ENCODE results near the gene LGALS16. TPM values are rescaled to one million over a fixed set of nuclear protein-coding genes. Genes with fewer than 3 reads are reported as not detected.

The LGALS16 gene
- total and polyA plus RNA-seq, 2 donors (not counting 3 experiments of a cell fraction or from before 2014, with no cell fraction given): not detected

- Histone ChIP-seq H3K27me3 (ENCODE audit: control insufficient read depth in 2 of 2, insufficient read depth in 2 of 2, low read length in 2 of 2) (peaks cover 3 to 5% of the 10 kb centered on the region in 2 experiments), H3K36me3 (ENCODE audit: control insufficient read depth in 2 of 2, extremely low read depth in 1 of 2, insufficient read depth in 2 of 2, low read length in 2 of 2) (no peaks in the 10 kb centered on the region), H2AFZ (ENCODE audit: low read depth, low read length) (no peak overlapping the region), H3K9me3 (replicated peaks; ENCODE audit: control insufficient read depth, insufficient read depth, low read length) (no peaks in the 10 kb centered on the region), H3K4me1 (ENCODE audit: control insufficient read depth, extremely low read depth, insufficient read depth, low read length) (no peaks in the 10 kb centered on the region), H3K79me2 (ENCODE audit: control insufficient read depth, insufficient read depth, low read length) (no peaks in the 10 kb centered on the region), H4K20me1 (replicated peaks; ENCODE audit: control insufficient read depth, extremely low read depth, insufficient read depth, low read length) (no peaks in the 10 kb centered on the region), H3K9me1 (replicated peaks; ENCODE audit: control insufficient read depth, extremely low read depth, insufficient read depth, low read length) (no peaks in the 10 kb centered on the region), H3K9ac (replicated peaks; ENCODE audit: extremely low read depth, insufficient read depth, low read length) (no peak overlapping the region), H3K27ac (ENCODE audit: insufficient read depth, low read depth, low read length) (no peak overlapping the region), H3K4me3 (replicated peaks in 1 of 3; ENCODE audit: insufficient read depth in 1 of 3, low read depth in 1 of 3, low read length in 3 of 3) (no peak overlapping the region), H3K4me2 (ENCODE audit: insufficient read depth, low read length) (no peak overlapping the region)
- DNase-seq (ENCODE audit: low read depth, low spot score) (no peak), FAIRE-seq (no peak)
- TF ChIP-seq POLR2A (IDR thresholded peaks at IDR 0.05; ENCODE audit: low read depth, low read length): no peak
- no peak for TF ChIP-seq EZH2 (IDR thresholded peaks at IDR 0.05; ENCODE audit: borderline replicate concordance, low read depth, low read length, severe bottlenecking)
- TF ChIP-seq POLR2AphosphoS5 (IDR thresholded peaks at IDR 0.05; ENCODE audit: insufficient read depth, low read depth, low read length): no peak
- TF ChIP-seq JUN (IDR thresholded peaks at IDR 0.05; ENCODE audit: borderline replicate concordance, insufficient read depth, insufficient read length, low read depth): no peak
- no peak for TF ChIP-seq GATA2 (IDR thresholded peaks at IDR 0.05; ENCODE audit: insufficient read depth, insufficient read length, low read depth, low read length)
- no peak for TF ChIP-seq CTCF (IDR thresholded peaks at IDR 0.05; ENCODE audit: extremely low read depth in 1 of 2, insufficient read depth in 1 of 2, low read depth in 1 of 2, low read length in 2 of 2)
- TF ChIP-seq MYC (IDR thresholded peaks at IDR 0.05; ENCODE audit: low read depth, low read length): no peak
- TF ChIP-seq MAX (IDR thresholded peaks at IDR 0.05; ENCODE audit: insufficient read depth, insufficient read length): no peak
- TF ChIP-seq FOS (IDR thresholded peaks at IDR 0.05; ENCODE audit: borderline replicate concordance, insufficient read depth, low read length): no peak
- CTCF ChIA-PET: interaction anchor here (0.6 to 4.6 kb wide), 6 partner anchors 117 to 230 kb away, joined by 3 to 78 read pairs (median 7); no protein-coding TSS in a partner anchor
- intact Hi-C loops (cut with micrococcal nuclease) (no loop called here), dilution Hi-C loops (cut with MboI; ENCODE audit: extremely low pct_ligation_motif_present, low sequenced_read_pairs) (loop anchor here (10.0 kb wide), 1 partner anchor 106 kb away; no protein-coding TSS in a partner anchor)
- POLR2A ChIA-PET: no interaction called here
- BruUV-seq (replicated peaks): no TSS peak
These were observed 15.3 kb downstream of the LGALS16 start for GRCh38 chr19:39670998-39671397.

All from endothelial cell of umbilical vein (primary cell).